Calu3 (cell line): Measurements from ENCODE around the gene LARP6. TPM values are rescaled to one million over a fixed set of nuclear protein-coding genes. Genes with fewer than 3 reads are reported as not detected.
"Not testable (repeated sequence)": the region's sequence is repeated elsewhere in the genome, so short reads cannot be mapped to it uniquely, and the experiment has no call there.

ENCODE experiments used
- BruUV-seq: library from RNA; stranded (reverse); fragments of 400-500 nt; replicated peaks from 2 replicates; lab custom pipeline; 2021; lab: Mats Ljungman, UMichigan
- CTCF ChIA-PET: fragments of 300-600 bp; sonication (Branson Sonifier 250); formaldehyde crosslinking; loops from one replicate; lab custom pipeline; 2022; ENCODE audit warnings: antibody characterized with exemption; lab: Charles Lee
- DNase-seq: peaks from one replicate; pipeline ENCODE4 v3.0.0; 2022
- H3K27ac Mint-ChIP-seq: one replicate; pipeline ENCODE4 v1.8.0; 2022; ENCODE audit warnings: mixed read lengths; ENCODE audit not compliant: unreplicated experiment
- H3K27me3 Mint-ChIP-seq: one replicate; pipeline ENCODE4 v1.8.0; 2022; ENCODE audit warnings: mixed read lengths; ENCODE audit not compliant: unreplicated experiment
- H3K36me3 Mint-ChIP-seq: one replicate; pipeline ENCODE4 v1.8.0; 2022; ENCODE audit warnings: mild to moderate bottlenecking, moderate library complexity, mixed read lengths; ENCODE audit not compliant: insufficient read depth, unreplicated experiment
- H3K4me1 Mint-ChIP-seq: one replicate; pipeline ENCODE4 v1.8.0; 2022; ENCODE audit warnings: mild to moderate bottlenecking, low read depth, mixed read lengths; ENCODE audit not compliant: unreplicated experiment
- H3K4me3 Mint-ChIP-seq: one replicate; pipeline ENCODE4 v1.8.0; 2022; ENCODE audit warnings: mild to moderate bottlenecking, low read depth, moderate library complexity, mixed read lengths; ENCODE audit not compliant: unreplicated experiment
- H3K9me3 Mint-ChIP-seq: one replicate; pipeline ENCODE4 v1.8.0; 2022; ENCODE audit warnings: low read depth, mixed read lengths; ENCODE audit not compliant: unreplicated experiment
- intact Hi-C: fragments of 100-400 bp; cut with micrococcal nuclease; formaldehyde crosslinking; loops from one replicate; pipeline ENCODE4 v1.10.0; 2022; ENCODE audit not compliant: unreplicated experiment
- total RNA-seq: library from RNA; stranded (reverse); gene quantifications from 2 replicates; pipeline ENCODE4 v1.2.3, GENCODE V29; 2022
- TF ChIP-seq, protein P1 (sequence below): fragments of 200-600 bp; IDR thresholded peaks from one replicate; pipeline ENCODE4 v1.8.0; 2022; ENCODE audit warnings: antibody characterized with exemption; ENCODE audit not compliant: unreplicated experiment

Gene LARP6
- total RNA-seq, 1 experiment from 2014 or later: 30.4 TPM

DNA sequence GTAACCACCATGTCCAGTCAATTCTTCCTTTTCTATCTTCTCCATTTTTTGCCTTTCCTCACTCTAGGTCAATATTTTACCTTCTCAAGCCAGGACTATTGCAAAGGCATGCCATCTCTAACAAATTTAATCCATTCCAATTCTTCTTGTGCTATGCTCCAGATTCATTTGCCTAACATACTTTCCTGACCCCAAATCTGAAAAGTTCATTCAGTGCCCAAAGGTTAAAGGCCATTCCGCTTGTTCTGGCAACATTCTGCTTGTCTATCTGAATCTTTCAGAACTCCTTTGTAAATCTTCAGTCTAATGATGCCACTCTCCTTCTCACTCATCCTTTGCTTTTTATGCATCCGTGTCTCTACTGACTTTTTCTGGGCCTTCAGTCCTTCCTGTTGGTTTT, 22.7 kb upstream of the LARP6 start:
- no TSS peak for BruUV-seq
- no peak for DNase-seq
- TF ChIP-seq, protein P1, sequence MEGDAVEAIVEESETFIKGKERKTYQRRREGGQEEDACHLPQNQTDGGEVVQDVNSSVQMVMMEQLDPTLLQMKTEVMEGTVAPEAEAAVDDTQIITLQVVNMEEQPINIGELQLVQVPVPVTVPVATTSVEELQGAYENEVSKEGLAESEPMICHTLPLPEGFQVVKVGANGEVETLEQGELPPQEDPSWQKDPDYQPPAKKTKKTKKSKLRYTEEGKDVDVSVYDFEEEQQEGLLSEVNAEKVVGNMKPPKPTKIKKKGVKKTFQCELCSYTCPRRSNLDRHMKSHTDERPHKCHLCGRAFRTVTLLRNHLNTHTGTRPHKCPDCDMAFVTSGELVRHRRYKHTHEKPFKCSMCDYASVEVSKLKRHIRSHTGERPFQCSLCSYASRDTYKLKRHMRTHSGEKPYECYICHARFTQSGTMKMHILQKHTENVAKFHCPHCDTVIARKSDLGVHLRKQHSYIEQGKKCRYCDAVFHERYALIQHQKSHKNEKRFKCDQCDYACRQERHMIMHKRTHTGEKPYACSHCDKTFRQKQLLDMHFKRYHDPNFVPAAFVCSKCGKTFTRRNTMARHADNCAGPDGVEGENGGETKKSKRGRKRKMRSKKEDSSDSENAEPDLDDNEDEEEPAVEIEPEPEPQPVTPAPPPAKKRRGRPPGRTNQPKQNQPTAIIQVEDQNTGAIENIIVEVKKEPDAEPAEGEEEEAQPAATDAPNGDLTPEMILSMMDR: no peak
- intact Hi-C loops: loop anchor here (10.0 kb wide), 1 partner anchor 112 kb away; the partner anchor contains the start of gene UACA
- no peaks in the 10 kb centered on the region for H3K27me3 Mint-ChIP-seq
- CTCF ChIA-PET: no interaction called here
- H3K27ac Mint-ChIP-seq: no peak overlapping the region
- H3K9me3 Mint-ChIP-seq: no peaks in the 10 kb centered on the region
- H3K4me1 Mint-ChIP-seq: peaks cover 16% of the 10 kb centered on the region
- no peak overlapping the region for H3K4me3 Mint-ChIP-seq
- no peaks in the 10 kb centered on the region for H3K36me3 Mint-ChIP-seq

DNA sequence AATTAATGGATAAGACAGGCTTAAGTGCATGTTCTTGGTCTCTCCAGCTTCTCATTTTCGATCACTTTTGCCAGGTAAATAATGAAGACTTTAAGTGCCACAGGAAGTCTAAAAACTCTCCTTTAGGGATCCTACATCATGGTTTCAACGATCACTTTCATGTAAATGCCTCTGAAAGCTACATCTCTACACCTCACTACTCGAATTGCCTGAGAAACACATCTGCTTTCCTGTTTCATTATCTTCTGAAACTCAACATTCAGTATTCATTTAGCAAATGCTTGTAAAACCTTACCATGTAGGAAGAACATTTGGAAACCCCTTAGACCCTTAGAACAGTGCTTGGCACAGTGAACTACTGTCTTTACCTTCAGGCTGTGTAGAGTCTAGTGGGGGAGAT, 22.1 kb upstream of the LARP6 start:
- TF ChIP-seq, protein P1: no peak
- Mint-ChIP-seq H3K27ac (no peak overlapping the region), H3K4me1 (peaks cover 16% of the 10 kb centered on the region), H3K9me3 (no peaks in the 10 kb centered on the region), H3K4me3 (no peak overlapping the region), H3K36me3 (no peaks in the 10 kb centered on the region), H3K27me3 (no peaks in the 10 kb centered on the region)
- no peak for DNase-seq
- intact Hi-C loops: loop anchor here (10.0 kb wide), 1 partner anchor 111 kb away; the partner anchor contains the start of gene UACA
- no TSS peak for BruUV-seq
- CTCF ChIA-PET: interaction anchor here (2.8 kb wide), 1 partner anchor 51 kb away, joined by 68 read pairs; no protein-coding TSS in a partner anchor

DNA sequence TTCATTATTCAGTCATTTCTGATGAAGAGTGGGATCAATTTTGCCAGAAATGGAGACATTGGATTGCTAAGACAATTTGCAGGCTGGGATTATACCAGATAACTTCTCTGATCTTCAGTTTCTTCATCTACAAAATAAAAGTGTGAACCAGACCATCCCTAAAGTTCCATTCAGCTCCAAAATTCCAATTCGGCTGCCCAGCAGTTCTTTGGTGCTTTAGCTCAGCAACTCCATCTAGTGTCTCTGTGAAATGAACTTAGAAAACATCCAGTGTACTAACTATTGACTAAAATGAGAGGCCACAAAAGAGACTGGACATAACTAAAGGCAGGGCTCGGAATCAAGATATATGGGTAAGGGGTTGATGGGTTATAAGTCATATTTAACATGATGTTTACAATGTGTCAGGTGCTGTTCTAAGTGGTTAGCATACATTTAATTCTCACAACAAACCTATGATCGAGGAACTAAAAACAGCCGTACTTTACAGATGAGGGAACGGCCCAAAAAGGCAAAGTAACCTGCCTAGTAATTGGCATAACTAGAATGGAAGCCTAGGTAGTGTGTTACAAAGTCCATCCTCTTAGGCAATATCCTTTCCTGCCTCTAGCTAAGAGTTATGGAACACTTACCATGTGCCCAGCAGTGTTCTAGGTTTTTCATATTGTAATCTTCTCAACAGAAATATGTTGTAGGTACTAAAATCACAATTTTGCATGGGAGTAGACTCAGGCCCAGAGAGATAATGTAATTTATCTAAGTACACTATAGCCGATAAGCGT, 21.2 kb upstream of the LARP6 start:
- H3K4me3 Mint-ChIP-seq: no peak overlapping the region
- H3K4me1 Mint-ChIP-seq: peaks cover 17% of the 10 kb centered on the region
- no peak for DNase-seq
- H3K9me3 Mint-ChIP-seq: no peaks in the 10 kb centered on the region
- BruUV-seq: no TSS peak
- TF ChIP-seq, protein P1: no peak
- H3K36me3 Mint-ChIP-seq: no peaks in the 10 kb centered on the region
- no peaks in the 10 kb centered on the region for H3K27me3 Mint-ChIP-seq
- CTCF ChIA-PET: interaction anchor here (0.9 to 2.8 kb wide), 14 partner anchors 11 to 195 kb away, joined by 3 to 68 read pairs (median 5); no protein-coding TSS in a partner anchor
- H3K27ac Mint-ChIP-seq: no peak overlapping the region
- intact Hi-C loops: loop anchor here (1.0 to 10.0 kb wide), 3 partner anchors 50 to 196 kb away; partner anchors contain the start of gene UACA

DNA sequence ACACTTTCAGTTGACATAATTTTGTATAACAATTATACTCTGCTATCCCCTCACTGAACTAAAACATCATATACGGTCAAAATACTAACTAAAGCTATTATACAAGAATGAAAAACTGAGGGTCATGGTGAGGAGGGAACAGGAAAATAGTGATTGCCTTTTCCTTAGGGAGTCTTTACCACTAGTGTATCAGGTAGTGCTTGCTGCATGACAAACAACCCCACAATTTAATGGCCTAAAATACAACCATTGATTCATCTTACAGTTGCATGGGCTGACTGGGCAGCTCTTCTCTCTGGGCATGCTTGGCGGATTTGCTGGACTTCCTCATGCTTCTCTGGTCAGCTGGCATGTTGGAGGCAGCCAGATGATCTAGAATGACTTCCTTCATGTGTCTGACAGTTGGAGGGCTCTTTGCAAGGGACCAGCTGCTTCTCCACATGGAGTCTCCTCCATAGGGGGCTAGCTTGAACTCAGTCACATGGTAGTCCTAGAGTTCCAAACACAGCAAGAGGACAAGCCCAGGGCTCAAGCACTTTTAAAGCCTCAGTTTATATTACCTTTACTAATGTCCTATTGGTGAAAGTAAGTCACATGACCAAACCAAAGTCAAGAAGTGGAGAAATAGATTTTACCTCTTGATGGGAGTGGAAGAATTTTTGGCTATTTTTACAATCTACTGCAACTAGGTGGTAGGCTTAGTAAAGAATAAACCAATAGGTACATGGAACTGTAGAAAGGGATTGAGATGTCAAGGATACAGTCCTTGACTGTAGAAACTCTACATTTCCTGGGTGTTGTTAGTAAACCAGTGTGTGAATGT, 19.5 kb upstream of the LARP6 start:
- H3K4me3 Mint-ChIP-seq: no peak overlapping the region
- intact Hi-C loops: loop anchor here (2.0 to 10.0 kb wide), 2 partner anchors 109 to 195 kb away; partner anchors contain the start of gene UACA
- CTCF ChIA-PET: interaction anchor here (0.5 to 2.8 kb wide), 5 partner anchors 43 to 266 kb away, joined by 3 to 68 read pairs (median 5); no protein-coding TSS in a partner anchor
- no peak for DNase-seq
- no peaks in the 10 kb centered on the region for H3K9me3 Mint-ChIP-seq
- peaks cover 26% of the 10 kb centered on the region for H3K4me1 Mint-ChIP-seq
- H3K36me3 Mint-ChIP-seq: no peaks in the 10 kb centered on the region
- no TSS peak for BruUV-seq
- no peak overlapping the region for H3K27ac Mint-ChIP-seq
- H3K27me3 Mint-ChIP-seq: no peaks in the 10 kb centered on the region
- TF ChIP-seq, protein P1: no peak

DNA sequence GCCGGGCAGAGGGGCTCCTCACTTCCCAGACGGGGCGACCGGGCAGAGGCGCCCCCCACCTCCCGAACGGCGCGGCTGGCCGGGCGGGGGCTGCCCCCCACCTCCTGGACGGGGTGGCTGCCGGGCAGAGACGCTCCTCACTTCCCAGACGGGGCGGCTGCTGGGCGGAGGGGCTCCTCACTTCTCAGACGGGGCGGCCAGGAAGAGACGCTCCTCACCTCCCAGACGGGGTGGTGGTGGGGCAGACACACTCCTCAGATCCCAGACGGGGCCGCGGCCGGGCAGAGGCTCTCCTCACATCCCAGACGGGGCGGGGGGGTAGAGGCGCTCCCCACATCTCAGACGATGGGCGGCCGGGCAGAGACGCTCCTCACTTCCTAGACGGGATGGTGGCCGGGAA, 17.5 kb upstream of the LARP6 start:
- BruUV-seq, CTCF ChIA-PET: not testable (repeated sequence)

More for the DNA sequence above, 17.5 kb upstream of the LARP6 start:
- not testable (repeated sequence) for H3K27me3 Mint-ChIP-seq, H3K9me3 Mint-ChIP-seq, H3K27ac Mint-ChIP-seq, H3K4me3 Mint-ChIP-seq, H3K36me3 Mint-ChIP-seq, DNase-seq
- peaks cover 26% of the 10 kb centered on the region for H3K4me1 Mint-ChIP-seq
- intact Hi-C loops: loop anchor here (10.0 kb wide), 1 partner anchor 107 kb away; the partner anchor contains the start of gene UACA
